Keratinocyte (primary cell): ENCODE measurements around the gene PIP4K2A. TPM values are rescaled to one million over a fixed set of nuclear protein-coding genes. Genes with fewer than 3 reads are reported as not detected.

Experiments
- DNase-seq: peaks from one replicate; pipeline ENCODE4 v3.0.0-alpha.2; 2011; ENCODE audit warnings: low read depth, missing footprints, low spot score
- FAIRE-seq: peaks from 2 replicates; lab custom pipeline; 2011; peaks lifted over from hg19 to GRCh38; lab: Jason Lieb, UNC
- H2AFZ ChIP-seq: 2 replicates; pipeline ENCODE4 v1.6.0; 2012; ENCODE audit warnings: low read length, control low read depth, inconsistent platforms; ENCODE audit not compliant: control insufficient read depth
- H3K27ac ChIP-seq: 2 replicates; pipeline ENCODE4 v1.5.1; 2011; ENCODE audit warnings: low read length; ENCODE audit not compliant: control insufficient read depth, insufficient read depth
- H3K27me3 ChIP-seq: 3 replicates; pipeline ENCODE4 v1.6.0; 2011; ENCODE audit warnings: low read length; ENCODE audit not compliant: control insufficient read depth, insufficient read depth; ENCODE audit errors: extremely low read depth
- H3K36me3 ChIP-seq, 2 experiments: 2 replicates in 1 of 2; 3 replicates in 1 of 2; pipeline ENCODE4 v1.5.1; 2011; ENCODE audit warnings: low read length in 2 of 2, mild to moderate bottlenecking in 1 of 2; ENCODE audit not compliant: control insufficient read depth in 2 of 2, insufficient read depth in 2 of 2; ENCODE audit errors: extremely low read depth in 1 of 2
- H3K4me1 ChIP-seq: 3 replicates; pipeline ENCODE4 v1.5.1; 2011; ENCODE audit warnings: low read length; ENCODE audit not compliant: control insufficient read depth, insufficient read depth; ENCODE audit errors: extremely low read depth
- H3K4me2 ChIP-seq: 3 replicates; pipeline ENCODE4 v1.6.0; 2011; ENCODE audit warnings: low read depth, low read length; ENCODE audit not compliant: control insufficient read depth, insufficient read depth; ENCODE audit errors: extremely low read depth
- H3K4me3 ChIP-seq, 3 experiments: fragments of 200-600 bp in 1 of 3; sonication (generic) in 1 of 3; 2 replicates in 2 of 3; 3 replicates in 1 of 3; pipeline ENCODE4 v1.5.1; 2011 to 2016; ENCODE audit warnings: low read length in 3 of 3, mild to moderate bottlenecking in 3 of 3, control low read depth in 2 of 3, inconsistent platforms in 1 of 3, low read depth in 1 of 3, mixed read lengths in 1 of 3, mixed run types in 1 of 3, moderate library complexity in 1 of 3; ENCODE audit not compliant: control insufficient read depth in 2 of 3, insufficient read depth in 2 of 3; ENCODE audit errors: extremely low read depth in 1 of 3
- H3K79me2 ChIP-seq: 2 replicates; pipeline ENCODE4 v1.6.0; 2012; ENCODE audit warnings: low read length; ENCODE audit not compliant: control insufficient read depth, insufficient read depth
- H3K9ac ChIP-seq: 3 replicates; pipeline ENCODE4 v1.6.0; 2011; ENCODE audit warnings: low read length; ENCODE audit not compliant: control insufficient read depth, insufficient read depth; ENCODE audit errors: extremely low read depth
- H3K9me1 ChIP-seq: 3 replicates; pipeline ENCODE4 v1.6.0; 2011; ENCODE audit warnings: low read length; ENCODE audit not compliant: control insufficient read depth, insufficient read depth; ENCODE audit errors: extremely low read depth
- H3K9me3 ChIP-seq: 2 replicates; pipeline ENCODE4 v1.5.1; 2012; ENCODE audit warnings: low read depth, low read length; ENCODE audit not compliant: control insufficient read depth
- H4K20me1 ChIP-seq: 3 replicates; pipeline ENCODE4 v1.6.0; 2011; ENCODE audit warnings: low read length; ENCODE audit not compliant: control insufficient read depth, insufficient read depth; ENCODE audit errors: extremely low read depth
- EZH2 ChIP-seq: IDR thresholded peaks from one replicate; pipeline ENCODE4 v1.6.1; 2012; ENCODE audit warnings: inconsistent platforms, mild to moderate bottlenecking, low read length, moderate library complexity
- dilution Hi-C: fragments of 300-500 bp; cut with MboI; formaldehyde crosslinking; loops from one replicate; pipeline ENCODE4 v1.7.0; 2020; ENCODE audit warnings: low sequenced_read_pairs; ENCODE audit not compliant: extremely low pct_ligation_motif_present
- polyA plus RNA-seq, 5 experiments: library from polyadenylated mRNA; depleted of rRNA in 3 of 5; stranded (reverse) in 3 of 5; stranded (forward) in 1 of 5; unstranded in 1 of 5; fragments of >200 nt; gene quantifications; 1 replicate in 1 of 5; 2 replicates in 3 of 5; 3 replicates in 1 of 5; pipeline versions ENCODE4 v1.2.1 to v1.2.3, GENCODE V29; 2011 to 2012; ENCODE audit warnings: missing spikeins in 2 of 5, low read depth in 1 of 5, low replicate concordance in 1 of 5
- TF ChIP-seq, protein P1 (sequence below), 3 experiments: IDR thresholded peaks in 1 of 3; conservative IDR thresholded peaks in 1 of 3; optimal IDR thresholded peaks in 1 of 3; 2 replicates in 2 of 3; 3 replicates in 1 of 3; pipeline versions ENCODE3 to v1.5.1; 2011; ENCODE audit warnings: low read length in 3 of 3, mild to moderate bottlenecking in 3 of 3, moderate library complexity in 2 of 3, control low read depth in 1 of 3, inconsistent platforms in 1 of 3; ENCODE audit not compliant: insufficient read depth in 2 of 3; ENCODE audit errors: extremely low read depth in 1 of 3

PIP4K2A gene
- polyA plus RNA-seq, 1 donor (not counting 4 experiments of a cell fraction or from before 2014, with no cell fraction given) = 15.5 TPM

DNA sequence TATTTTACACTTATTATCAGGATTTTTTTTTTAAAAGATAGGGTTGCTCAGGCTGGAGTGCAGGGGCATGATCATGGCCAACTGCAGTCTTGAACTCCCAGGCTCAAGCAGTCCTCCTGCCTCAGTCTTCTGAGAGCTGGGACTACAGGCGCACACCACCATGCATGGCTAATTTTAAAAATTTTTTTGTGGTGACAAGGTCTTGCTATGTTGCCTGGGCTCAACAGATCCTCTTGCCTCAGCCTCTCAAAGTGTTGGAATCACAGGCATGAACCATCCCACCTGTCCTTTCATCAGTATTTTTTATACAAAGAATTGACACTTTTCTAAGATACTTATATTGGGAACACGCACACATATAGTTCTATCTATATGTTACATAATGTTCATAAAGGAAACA is 99.3 kb downstream of the PIP4K2A start:
- dilution Hi-C loops = no loop called here
- no peak overlapping the region for H3K4me3 ChIP-seq
- no peaks in the 10 kb centered on the region for H3K9me3 ChIP-seq
- H3K4me1 ChIP-seq = peaks cover 22% of the 10 kb centered on the region
- no peak for FAIRE-seq
- peaks cover 0 to 2% of the 10 kb centered on the region in 2 experiments for H3K36me3 ChIP-seq
- TF ChIP-seq EZH2 = no peak
- TF ChIP-seq, protein P1, sequence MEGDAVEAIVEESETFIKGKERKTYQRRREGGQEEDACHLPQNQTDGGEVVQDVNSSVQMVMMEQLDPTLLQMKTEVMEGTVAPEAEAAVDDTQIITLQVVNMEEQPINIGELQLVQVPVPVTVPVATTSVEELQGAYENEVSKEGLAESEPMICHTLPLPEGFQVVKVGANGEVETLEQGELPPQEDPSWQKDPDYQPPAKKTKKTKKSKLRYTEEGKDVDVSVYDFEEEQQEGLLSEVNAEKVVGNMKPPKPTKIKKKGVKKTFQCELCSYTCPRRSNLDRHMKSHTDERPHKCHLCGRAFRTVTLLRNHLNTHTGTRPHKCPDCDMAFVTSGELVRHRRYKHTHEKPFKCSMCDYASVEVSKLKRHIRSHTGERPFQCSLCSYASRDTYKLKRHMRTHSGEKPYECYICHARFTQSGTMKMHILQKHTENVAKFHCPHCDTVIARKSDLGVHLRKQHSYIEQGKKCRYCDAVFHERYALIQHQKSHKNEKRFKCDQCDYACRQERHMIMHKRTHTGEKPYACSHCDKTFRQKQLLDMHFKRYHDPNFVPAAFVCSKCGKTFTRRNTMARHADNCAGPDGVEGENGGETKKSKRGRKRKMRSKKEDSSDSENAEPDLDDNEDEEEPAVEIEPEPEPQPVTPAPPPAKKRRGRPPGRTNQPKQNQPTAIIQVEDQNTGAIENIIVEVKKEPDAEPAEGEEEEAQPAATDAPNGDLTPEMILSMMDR (optimal IDR thresholded peaks at IDR 0.05 in 1 of 3, IDR thresholded peaks at IDR 0.05 in 1 of 3, conservative IDR thresholded peaks at IDR 0.05 in 1 of 3; ENCODE audit: extremely low read depth in 1 of 3, insufficient read depth in 2 of 3, low read length in 3 of 3) = no peak
- H3K79me2 ChIP-seq = peaks cover 5% of the 10 kb centered on the region
- H3K27me3 ChIP-seq = no peaks in the 10 kb centered on the region
- H3K27ac ChIP-seq = no peak overlapping the region
- H3K9ac ChIP-seq = no peak overlapping the region
- no peak for DNase-seq
- no peak overlapping the region for H3K4me2 ChIP-seq
- no peak overlapping the region for H2AFZ ChIP-seq
- H4K20me1 ChIP-seq = no peaks in the 10 kb centered on the region
- H3K9me1 ChIP-seq = no peaks in the 10 kb centered on the region

DNA sequence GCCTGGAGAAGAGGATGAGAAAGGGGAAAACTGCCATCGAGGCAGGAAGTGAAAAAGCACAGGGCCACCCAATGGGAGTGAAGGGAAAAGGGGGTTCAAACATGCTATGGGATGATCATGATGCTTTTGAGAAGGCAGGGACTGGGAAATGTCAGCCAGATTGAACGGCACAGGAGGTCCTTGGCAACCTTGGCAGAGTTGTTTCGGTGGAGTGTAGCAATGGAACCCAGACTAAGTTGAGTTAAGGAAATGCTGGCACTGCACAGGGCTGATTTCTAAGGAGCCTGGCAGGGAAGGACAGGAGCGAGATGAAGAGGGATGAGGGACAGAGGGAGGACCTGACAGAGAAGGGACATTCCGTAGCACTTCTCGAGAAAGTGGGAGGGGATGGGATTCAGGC is 101.4 kb downstream of the PIP4K2A start:
- no peak overlapping the region for H3K4me3 ChIP-seq
- dilution Hi-C loops = no loop called here
- no peaks in the 10 kb centered on the region for H3K9me1 ChIP-seq
- no peak overlapping the region for H3K9ac ChIP-seq
- H3K79me2 ChIP-seq = peaks cover 3% of the 10 kb centered on the region
- no peak for TF ChIP-seq EZH2
- TF ChIP-seq, protein P1 (optimal IDR thresholded peaks at IDR 0.05 in 1 of 3, IDR thresholded peaks at IDR 0.05 in 1 of 3, conservative IDR thresholded peaks at IDR 0.05 in 1 of 3; ENCODE audit: extremely low read depth in 1 of 3, insufficient read depth in 2 of 3, low read length in 3 of 3) = no peak
- H3K27ac ChIP-seq = no peak overlapping the region
- no peaks in the 10 kb centered on the region for H4K20me1 ChIP-seq
- no peak overlapping the region for H2AFZ ChIP-seq
- FAIRE-seq (no peak), DNase-seq (no peak)
- H3K27me3 ChIP-seq = no peaks in the 10 kb centered on the region
- H3K4me2 ChIP-seq = no peak overlapping the region
- H3K4me1 ChIP-seq = peaks cover 3% of the 10 kb centered on the region
- peaks cover 0 to 2% of the 10 kb centered on the region in 2 experiments for H3K36me3 ChIP-seq
- H3K9me3 ChIP-seq = no peaks in the 10 kb centered on the region
